NCI-H2107 treated with DMSO at 0.1 percent for 48 hours (cell line): ENCODE results near the gene ITGA4.

Source experiments
- DNase-seq: peaks from one replicate; lab custom pipeline; 2025; ENCODE audit not compliant: unreplicated experiment; lab: John Stamatoyannopoulos, UW

The ITGA4 gene

DNA sequence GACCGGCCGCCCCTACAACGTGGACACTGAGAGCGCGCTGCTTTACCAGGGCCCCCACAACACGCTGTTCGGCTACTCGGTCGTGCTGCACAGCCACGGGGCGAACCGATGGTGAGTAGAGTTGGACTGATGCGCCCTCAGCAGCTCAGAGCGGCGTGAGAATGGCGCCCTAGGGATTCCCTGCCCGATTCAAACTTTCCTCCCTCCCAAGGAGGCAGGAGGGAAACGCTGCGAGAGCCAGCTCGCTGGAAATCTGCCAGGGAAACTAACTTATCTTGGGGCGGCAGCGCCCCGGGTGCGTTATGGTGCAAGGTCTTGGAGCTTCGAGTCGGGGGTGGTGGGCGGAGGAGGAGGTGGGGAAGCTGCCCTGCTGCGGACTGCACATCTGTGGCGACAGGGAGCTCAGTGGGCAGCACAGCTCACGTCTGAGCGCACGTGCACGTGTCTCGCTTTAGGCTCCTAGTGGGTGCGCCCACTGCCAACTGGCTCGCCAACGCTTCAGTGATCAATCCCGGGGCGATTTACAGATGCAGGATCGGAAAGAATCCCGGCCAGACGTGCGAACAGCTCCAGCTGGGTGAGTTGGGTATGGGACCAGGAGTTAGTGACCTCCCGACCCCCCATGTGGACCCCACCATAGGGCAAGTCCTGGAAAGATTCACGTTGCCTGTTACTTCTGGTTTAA is 697 bp downstream of the ITGA4 start:
- no peak for DNase-seq

- DNase-seq = no peak
These were observed 1.7 kb downstream of the ITGA4 start for GRCh38 chr2:181458871-181459270.

GRCh38 chr2:181459621-181460021 is 2.4 kb downstream of the ITGA4 start:
- DNase-seq = no peak

DNA sequence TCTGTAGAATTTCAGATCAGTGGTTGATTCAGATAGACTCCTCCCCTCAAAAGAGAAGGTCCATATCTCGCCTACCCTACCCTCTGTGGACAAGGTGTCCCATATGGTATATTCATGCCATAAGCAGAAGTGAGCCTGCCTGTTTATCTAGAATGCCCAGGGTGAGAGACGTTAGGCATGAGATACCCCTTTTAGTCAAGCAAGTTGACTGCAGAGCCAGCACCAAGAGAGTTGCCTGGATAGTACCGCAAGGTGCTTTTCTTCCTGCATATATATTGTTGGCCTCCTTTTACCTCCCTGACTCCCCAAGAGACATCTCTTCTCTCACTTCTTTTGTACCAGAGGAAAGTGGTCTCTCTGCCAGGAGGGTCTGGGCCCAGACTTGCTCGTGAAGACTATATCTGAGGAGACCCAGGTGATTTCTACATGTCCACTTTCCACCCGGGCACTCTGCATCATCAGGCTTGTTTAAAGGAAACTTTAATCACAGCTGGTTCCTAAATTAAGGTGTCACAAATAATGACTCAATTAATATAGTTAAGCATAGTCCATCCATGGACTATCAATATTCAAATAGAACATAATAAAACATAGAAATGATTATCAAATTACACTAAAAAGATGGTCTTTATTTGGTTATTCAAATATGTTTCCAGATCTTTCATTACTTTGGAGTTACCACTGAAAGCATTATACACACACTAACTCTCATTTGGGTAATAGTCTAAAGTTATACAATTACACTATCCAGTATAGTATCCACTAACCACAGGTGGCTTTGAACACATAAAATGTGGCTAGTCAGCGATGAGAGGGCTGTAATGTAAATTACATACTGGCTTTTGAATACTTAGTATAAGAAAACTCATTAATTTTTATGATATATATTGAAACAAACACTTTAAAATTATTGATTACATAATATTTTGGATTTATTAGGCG is 4.1 kb downstream of the ITGA4 start:
- no peak for DNase-seq

- no peak for DNase-seq
These were observed 4.8 kb downstream of the ITGA4 start for GRCh38 chr2:181462033-181462432.

- DNase-seq = no peak
These were observed 6.4 kb downstream of the ITGA4 start for GRCh38 chr2:181463588-181463987.

- no peak for DNase-seq
These were observed 7.8 kb downstream of the ITGA4 start for GRCh38 chr2:181464966-181465365.

- DNase-seq = no peak
These were observed 8.6 kb downstream of the ITGA4 start for GRCh38 chr2:181465676-181466375.

- no peak for DNase-seq
These were observed 9.7 kb downstream of the ITGA4 start for GRCh38 chr2:181466661-181467576.

DNA sequence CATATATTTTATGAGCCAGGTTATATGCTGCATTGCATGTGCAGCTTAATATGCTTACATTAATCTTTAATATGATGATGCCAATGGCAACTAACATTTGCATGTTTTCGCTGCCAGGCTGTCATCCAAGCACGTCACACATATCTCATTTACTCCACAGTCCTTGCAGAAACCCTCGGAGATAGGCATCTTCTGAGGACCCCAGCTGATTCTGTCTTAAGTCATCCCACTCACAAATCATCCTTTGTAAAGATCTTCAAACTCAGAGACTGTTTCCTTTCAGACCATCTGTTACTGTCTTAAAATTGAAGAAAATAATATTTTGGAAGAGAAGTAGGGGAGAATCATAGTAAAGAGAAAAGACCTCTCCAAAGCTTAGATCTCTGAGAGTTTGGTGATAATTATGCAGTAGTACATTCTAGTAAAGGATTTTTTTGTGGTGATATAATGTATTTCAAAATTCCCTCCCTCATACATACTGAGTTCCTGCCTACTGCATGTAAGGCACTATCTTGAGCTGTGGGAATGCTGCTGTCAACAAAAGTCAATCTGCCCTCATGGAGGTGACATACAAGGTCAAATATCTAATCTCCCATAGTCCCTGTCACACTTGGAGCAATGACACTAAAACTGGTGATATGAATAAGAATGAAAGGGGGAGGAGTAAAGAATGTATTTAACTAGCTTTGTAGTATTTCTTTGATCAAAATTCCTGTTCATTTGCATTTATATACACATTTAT is 11.0 kb downstream of the ITGA4 start:
- DNase-seq = no peak

DNA sequence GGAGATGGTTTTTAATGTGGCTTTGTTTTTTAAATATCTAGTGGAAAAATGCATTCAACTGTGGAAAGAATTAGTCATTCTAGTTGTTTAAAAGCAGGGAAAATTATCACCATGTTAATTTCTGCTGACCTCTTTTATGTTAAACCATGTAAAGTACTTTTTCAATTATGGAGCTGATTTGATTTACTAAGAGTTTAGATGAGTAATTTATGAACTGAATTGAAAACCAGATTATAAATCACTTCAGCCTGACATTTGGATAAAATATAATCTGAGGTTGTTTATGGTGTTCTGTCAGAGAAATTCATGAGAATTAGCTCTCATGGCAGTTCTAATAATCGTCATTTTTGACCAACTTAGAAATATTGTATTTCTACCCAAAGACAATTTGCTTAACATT is 11.6 kb downstream of the ITGA4 start:
- DNase-seq = no peak

DNA sequence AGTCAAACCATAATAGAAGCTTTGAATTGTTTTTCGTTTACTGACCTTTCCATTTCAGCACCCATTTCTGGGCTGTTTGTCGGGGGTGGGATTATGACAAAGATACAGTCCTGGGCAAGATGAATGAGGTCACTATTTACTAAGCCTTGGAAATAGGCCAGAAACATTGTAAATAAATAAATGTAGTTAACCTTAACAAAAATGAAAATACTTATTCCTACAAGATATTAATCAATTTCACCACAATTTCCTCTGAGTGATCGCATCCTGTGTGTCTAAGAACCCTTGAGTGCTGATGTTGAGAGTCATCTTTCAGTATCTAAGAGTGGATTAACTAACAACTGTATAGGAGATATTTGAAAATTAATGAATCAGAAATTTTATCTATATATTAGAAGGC is 14.0 kb downstream of the ITGA4 start:
- no peak for DNase-seq

- no peak for DNase-seq
These were observed 14.6 kb downstream of the ITGA4 start for GRCh38 chr2:181471783-181472182.

DNA sequence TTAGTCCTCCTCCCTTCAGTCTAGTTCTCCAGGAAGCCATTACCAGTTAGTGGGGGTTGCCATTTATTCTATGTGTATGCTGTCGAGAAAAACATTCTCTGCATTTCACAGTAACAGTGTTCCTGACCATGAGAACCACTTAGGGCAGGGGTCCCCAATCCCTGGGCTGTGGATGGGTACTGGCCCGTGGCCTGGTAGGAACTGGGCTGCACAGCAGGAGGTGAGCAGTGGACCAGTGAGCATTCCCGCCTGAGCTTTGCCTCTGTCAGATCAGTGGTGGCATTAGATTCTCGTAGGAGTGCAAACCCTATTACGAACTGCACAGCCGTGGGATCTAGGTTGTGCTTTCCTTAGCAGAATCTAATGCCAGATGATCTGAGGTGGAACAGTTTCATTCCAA is 15.8 kb downstream of the ITGA4 start:
- DNase-seq = no peak

DNA sequence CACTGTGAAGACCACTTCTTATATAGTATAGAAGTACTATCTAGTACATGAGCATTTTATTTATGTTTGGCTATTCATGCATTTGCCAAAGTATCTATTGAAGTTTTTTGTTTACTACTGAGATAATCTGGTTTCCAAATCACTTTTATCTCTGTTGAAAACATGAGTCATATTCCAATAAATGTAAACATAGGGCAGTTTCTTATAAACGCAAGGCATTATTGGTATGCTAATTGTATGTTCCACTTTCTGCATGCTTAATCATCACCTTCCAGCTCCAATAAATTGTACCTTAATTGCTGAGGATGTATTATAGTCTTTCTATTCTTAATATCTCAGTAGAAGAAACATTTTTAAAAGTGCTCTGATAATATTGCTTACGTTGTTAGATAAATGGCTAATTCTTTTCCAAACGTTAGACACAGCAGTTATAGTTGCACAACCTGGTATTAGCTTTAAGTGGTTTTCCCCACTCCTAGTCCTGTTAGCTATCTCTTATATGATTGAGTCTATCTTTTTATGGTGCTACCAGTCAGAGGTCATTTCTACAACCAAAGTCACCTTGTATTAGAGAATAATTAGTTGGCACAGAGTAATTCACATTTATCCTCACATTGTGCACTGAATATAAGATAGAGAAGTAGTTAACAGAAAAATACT is 17.2 kb downstream of the ITGA4 start:
- DNase-seq = no peak

DNA sequence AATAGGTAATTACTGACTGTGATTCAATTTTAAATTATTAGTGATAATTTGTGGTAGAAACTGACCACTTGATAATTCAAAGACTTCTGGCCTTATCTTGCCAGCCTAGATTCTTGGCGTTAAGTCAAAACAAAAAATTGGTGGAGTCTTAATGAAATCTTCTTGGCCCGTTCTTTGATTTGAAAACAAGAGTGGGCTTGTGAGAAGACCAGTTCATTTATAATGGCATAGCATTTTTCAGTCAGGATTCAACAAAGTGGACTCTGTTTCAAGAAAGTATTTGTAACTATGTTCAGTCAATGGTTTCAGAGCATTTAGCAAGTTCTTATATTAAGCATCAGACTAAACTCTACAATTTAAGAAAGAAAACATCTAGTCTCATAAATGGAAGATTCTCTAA is 26.0 kb downstream of the ITGA4 start:
- no peak for DNase-seq

- peak; percentile 92 for DNase-seq
These were observed 26.7 kb downstream of the ITGA4 start for GRCh38 chr2:181483876-181484275.

DNA sequence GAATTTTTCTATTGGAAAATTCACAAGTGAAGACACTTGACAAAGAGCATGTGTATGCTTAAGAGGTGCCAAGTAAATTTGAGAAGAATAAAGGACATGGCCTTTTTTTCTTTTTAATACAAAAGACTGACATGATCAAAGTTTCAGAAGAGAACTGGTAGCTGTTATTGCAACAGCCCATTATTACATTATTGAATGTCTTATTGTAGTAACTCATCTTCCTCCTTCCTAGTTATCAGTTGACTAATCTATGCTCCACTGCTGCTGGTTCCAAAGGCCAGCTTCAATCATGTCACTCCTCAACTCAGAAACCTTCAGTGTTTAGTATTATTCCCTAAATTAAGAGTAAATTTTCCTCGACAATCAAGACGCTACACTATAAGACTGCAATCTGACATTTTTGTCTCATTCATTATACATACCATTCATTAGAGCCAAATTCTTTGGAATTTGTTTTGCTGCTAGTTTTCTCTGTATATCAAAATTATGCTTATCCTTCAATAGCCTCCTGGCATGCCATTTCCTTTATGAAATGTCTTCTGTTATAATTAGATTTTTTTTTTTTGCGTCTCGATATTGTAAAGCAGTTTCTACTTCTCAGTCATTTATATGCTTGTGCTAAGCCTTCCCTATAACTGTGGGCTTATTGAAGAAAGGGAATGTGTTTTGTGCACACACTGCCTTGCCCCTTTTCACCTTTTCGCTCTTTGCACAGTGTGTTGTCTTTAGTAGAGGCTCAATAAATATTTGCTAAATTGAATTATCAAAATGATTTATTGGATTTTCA is 27.9 kb downstream of the ITGA4 start:
- no peak for DNase-seq

- DNase-seq = no peak
These were observed 28.4 kb downstream of the ITGA4 start for GRCh38 chr2:181485638-181485946.
